Endothelial cell of umbilical vein (primary cell): ENCODE data around the gene MSL1. TPM values are rescaled to one million over a fixed set of nuclear protein-coding genes. Genes with fewer than 3 reads are reported as not detected.

Source experiments
- BruUV-seq: library from RNA; stranded (reverse); fragments of 400-500 nt; replicated peaks from 2 replicates; lab custom pipeline; 2021; lab: Mats Ljungman, UMichigan
- CTCF ChIA-PET: fragments of 300-600, 350-600 bp; sonication (Branson Sonifier 250); formaldehyde crosslinking; loops from one replicate; lab custom pipeline; 2021; ENCODE audit warnings: antibody characterized with exemption, inconsistent platforms; lab: Charles Lee
- POLR2A ChIA-PET: fragments of 300-600, 350-600 bp; sonication (Branson Sonifier 250); formaldehyde crosslinking; loops from one replicate; lab custom pipeline; 2021; ENCODE audit warnings: antibody characterized with exemption, inconsistent platforms; lab: Charles Lee
- DNase-seq: peaks from one replicate; pipeline ENCODE4 v3.0.0-alpha.2; 2011; ENCODE audit warnings: low read depth, low spot score
- FAIRE-seq: peaks from 2 replicates; lab custom pipeline; 2011; peaks lifted over from hg19 to GRCh38; lab: Jason Lieb, UNC
- H2AFZ ChIP-seq: 2 replicates; pipeline ENCODE4 v1.6.0; 2012; ENCODE audit warnings: low read depth, low read length, control low read depth, inconsistent platforms
- H3K27ac ChIP-seq: 2 replicates; pipeline ENCODE4 v1.5.1; 2011; ENCODE audit warnings: low read depth, mild to moderate bottlenecking, control low read depth, low read length, moderate library complexity; ENCODE audit not compliant: insufficient read depth
- H3K27me3 ChIP-seq, 2 experiments: 2 replicates each; pipeline versions ENCODE4 v1.6.0 to v1.6.1; 2011; ENCODE audit warnings: low read length in 2 of 2, mixed read lengths in 1 of 2; ENCODE audit not compliant: control insufficient read depth in 2 of 2, insufficient read depth in 2 of 2
- H3K36me3 ChIP-seq, 2 experiments: 2 replicates in 1 of 2; 3 replicates in 1 of 2; pipeline ENCODE4 v1.5.1; 2011; ENCODE audit warnings: low read length in 2 of 2, mild to moderate bottlenecking in 1 of 2, moderate library complexity in 1 of 2; ENCODE audit not compliant: control insufficient read depth in 2 of 2, insufficient read depth in 2 of 2; ENCODE audit errors: extremely low read depth in 1 of 2
- H3K4me1 ChIP-seq: 3 replicates; pipeline ENCODE4 v1.5.1; 2011; ENCODE audit warnings: mild to moderate bottlenecking, low read length; ENCODE audit not compliant: control insufficient read depth, insufficient read depth; ENCODE audit errors: extremely low read depth
- H3K4me2 ChIP-seq: 2 replicates; pipeline ENCODE4 v1.6.1; 2011; ENCODE audit warnings: low read length, control low read depth, mixed read lengths; ENCODE audit not compliant: insufficient read depth
- H3K4me3 ChIP-seq, 3 experiments: fragments of 200-600 bp in 1 of 3; sonication (generic), shearing (Covaris generic) in 1 of 3; replicated peaks in 1 of 3; 2 replicates each; pipeline ENCODE4 v1.5.1; 2011 to 2016; ENCODE audit warnings: control low read depth in 3 of 3, low read length in 3 of 3, mild to moderate bottlenecking in 2 of 3, inconsistent platforms in 1 of 3, low read depth in 1 of 3, moderate library complexity in 1 of 3; ENCODE audit not compliant: insufficient read depth in 1 of 3
- H3K79me2 ChIP-seq: 2 replicates; pipeline ENCODE4 v1.6.0; 2012; ENCODE audit warnings: low read length, inconsistent platforms; ENCODE audit not compliant: control insufficient read depth, insufficient read depth
- H3K9ac ChIP-seq: replicated peaks from 2 replicates; pipeline ENCODE3; 2011; ENCODE audit warnings: low read length, control low read depth; ENCODE audit not compliant: insufficient read depth; ENCODE audit errors: extremely low read depth
- H3K9me1 ChIP-seq: replicated peaks from 3 replicates; pipeline ENCODE4 v1.6.0; 2011; ENCODE audit warnings: mild to moderate bottlenecking, low read length; ENCODE audit not compliant: control insufficient read depth, insufficient read depth; ENCODE audit errors: extremely low read depth
- H3K9me3 ChIP-seq: replicated peaks from 2 replicates; pipeline ENCODE4 v1.5.1; 2012; ENCODE audit warnings: low read length, inconsistent platforms; ENCODE audit not compliant: control insufficient read depth, insufficient read depth
- H4K20me1 ChIP-seq: replicated peaks from 2 replicates; pipeline ENCODE3; 2011; ENCODE audit warnings: mild to moderate bottlenecking, low read length; ENCODE audit not compliant: control insufficient read depth, insufficient read depth; ENCODE audit errors: extremely low read depth
- CTCF ChIP-seq, 2 donors: IDR thresholded peaks; 1 replicate in 1 of 2; 2 replicates in 1 of 2; pipeline ENCODE4 v1.5.1; 2011; ENCODE audit warnings: low read length in 2 of 2, mild to moderate bottlenecking in 2 of 2, moderate library complexity in 2 of 2, control low read depth in 1 of 2, inconsistent platforms in 1 of 2, low read depth in 1 of 2; ENCODE audit not compliant: insufficient read depth in 1 of 2; ENCODE audit errors: extremely low read depth in 1 of 2
- EZH2 ChIP-seq: IDR thresholded peaks from 2 replicates; pipeline ENCODE4 v1.6.1; 2012; ENCODE audit warnings: borderline replicate concordance, low read depth, mild to moderate bottlenecking, moderate library complexity, low read length, inconsistent platforms; ENCODE audit not compliant: severe bottlenecking
- FOS ChIP-seq: IDR thresholded peaks from 2 replicates; pipeline ENCODE4 v1.6.1; 2011; ENCODE audit warnings: mild to moderate bottlenecking, low read length, moderate library complexity, borderline replicate concordance; ENCODE audit not compliant: insufficient read depth
- GATA2 ChIP-seq: IDR thresholded peaks from 2 replicates; pipeline ENCODE4 v1.7.0; 2011; ENCODE audit warnings: low read depth, mild to moderate bottlenecking, moderate library complexity, mixed read lengths, low read length; ENCODE audit not compliant: insufficient read length, insufficient read depth
- JUN ChIP-seq: IDR thresholded peaks from 2 replicates; pipeline ENCODE4 v1.6.1; 2011; ENCODE audit warnings: borderline replicate concordance, low read depth; ENCODE audit not compliant: insufficient read length, insufficient read depth
- MYC ChIP-seq: IDR thresholded peaks from one replicate; pipeline ENCODE4 v1.6.1; 2011; ENCODE audit warnings: mild to moderate bottlenecking, low read depth, low read length
- POLR2A ChIP-seq: IDR thresholded peaks from 2 replicates; pipeline ENCODE4 v1.6.1; 2012; ENCODE audit warnings: low read depth, mild to moderate bottlenecking, control low read depth, low read length
- POLR2AphosphoS5 ChIP-seq: IDR thresholded peaks from 2 replicates; pipeline ENCODE4 v1.6.1; 2012; ENCODE audit warnings: low read depth, mild to moderate bottlenecking, control low read depth, low read length, moderate library complexity; ENCODE audit not compliant: insufficient read depth
- dilution Hi-C: fragments of 300-500 bp; cut with MboI; formaldehyde crosslinking; loops from one replicate; pipeline ENCODE4 v1.15.0; 2019; ENCODE audit warnings: low sequenced_read_pairs; ENCODE audit not compliant: extremely low pct_ligation_motif_present
- intact Hi-C: fragments of 100-400 bp; cut with micrococcal nuclease; formaldehyde crosslinking; loops from one replicate; pipeline ENCODE4 v1.10.0; 2022
- polyA plus RNA-seq, 4 experiments: library from polyadenylated mRNA; depleted of rRNA in 3 of 4; stranded (reverse) in 3 of 4; unstranded in 1 of 4; fragments of >200 nt; gene quantifications; 2 replicates each; pipeline versions ENCODE4 v1.2.1 to v1.2.3, GENCODE V29; 2011 to 2012; ENCODE audit warnings: missing spikeins in 1 of 4
- total RNA-seq: library from RNA; stranded (reverse); gene quantifications from 2 replicates; pipeline ENCODE4 v1.2.3, GENCODE V29; 2021
- TF ChIP-seq, protein P1 (sequence below): IDR thresholded peaks from 2 replicates; pipeline ENCODE4 v1.6.1; 2011; ENCODE audit not compliant: insufficient read depth, insufficient read length

The MSL1 gene
- total and polyA plus RNA-seq, 2 donors (not counting 3 experiments of a cell fraction or from before 2014, with no cell fraction given) = 30.9 to 95.0 TPM

DNA sequence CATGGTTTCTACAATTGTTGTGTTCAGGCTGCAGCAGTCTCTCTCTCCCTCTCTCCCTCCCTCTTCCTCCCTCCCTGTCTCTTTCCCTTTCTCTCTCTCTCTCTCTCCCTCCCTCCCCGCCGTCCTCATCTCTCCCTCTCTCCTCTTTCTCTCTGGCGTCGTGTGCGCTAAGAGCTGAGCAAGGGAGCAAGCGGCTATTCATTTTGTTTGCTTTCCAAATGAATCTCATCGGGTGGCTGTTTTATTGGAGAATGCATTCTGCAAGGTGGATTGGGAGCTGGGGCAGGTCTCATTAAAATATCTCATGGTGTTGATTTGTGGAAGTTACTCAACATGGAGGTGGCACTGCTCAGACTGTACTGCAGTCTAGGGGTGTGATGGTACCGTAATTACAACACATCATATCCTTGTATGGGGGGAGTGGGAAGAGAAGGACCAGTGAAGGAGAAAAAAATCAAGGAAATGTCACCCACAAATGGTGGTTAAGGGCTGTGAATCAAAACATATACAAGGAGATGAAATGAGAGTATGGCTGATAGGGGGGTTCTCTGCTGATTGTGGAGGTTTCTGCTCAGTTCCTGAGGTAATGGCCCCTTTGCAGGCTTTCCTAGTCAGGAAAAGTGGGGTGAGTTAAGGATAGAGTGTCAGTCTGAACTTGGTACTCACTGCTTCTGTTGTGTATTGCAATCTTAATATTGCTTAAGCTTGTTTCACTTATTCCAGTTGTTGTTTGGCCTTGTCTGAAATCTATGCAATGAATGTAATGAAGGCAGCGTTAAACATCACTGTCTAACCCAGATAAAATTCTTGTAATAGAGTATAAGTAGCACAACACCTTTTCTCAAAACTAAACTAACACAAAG, 2.7 kb downstream of the MSL1 start:
- peak; percentile 3 for TF ChIP-seq POLR2AphosphoS5
- no peak for TF ChIP-seq FOS
- Histone ChIP-seq H3K9ac (peak overlapping the region; percentile 59), H4K20me1 (peaks cover 9% of the 10 kb centered on the region), H3K79me2 (peaks cover 62% of the 10 kb centered on the region), H2AFZ (no peak overlapping the region), H3K9me3 (no peaks in the 10 kb centered on the region), H3K4me3 (peak overlapping the region; percentile 28 to 100 (median 95)), H3K27me3 (no peaks in the 10 kb centered on the region), H3K4me1 (peaks cover 22% of the 10 kb centered on the region), H3K4me2 (peak overlapping the region; percentile 94), H3K36me3 (peaks cover 10 to 12% of the 10 kb centered on the region in 2 experiments), H3K9me1 (no peaks in the 10 kb centered on the region), H3K27ac (no peak overlapping the region)
- no TSS peak for BruUV-seq
- ChIA-PET POLR2A (interaction anchor here (0.6 to 1.6 kb wide), 2 partner anchors 13 to 15 kb away, joined by 6 to 11 read pairs; partner anchors contain the start of gene CASC3), CTCF (interaction anchor here (0.7 to 4.7 kb wide), 12 partner anchors 9 to 89 kb away, joined by 3 to 109 read pairs (median 6); no protein-coding TSS in a partner anchor)
- intact Hi-C loops = no loop called here
- FAIRE-seq = peak; percentile 87
- peak; percentile 34 for DNase-seq
- dilution Hi-C loops = no loop called here

GRCh38 chr17:40129498-40129897, 7.7 kb downstream of the MSL1 start:
- TSS peak; percentile 17 for BruUV-seq
- H3K36me3 ChIP-seq = peaks cover 43 to 45% of the 10 kb centered on the region in 2 experiments
- dilution Hi-C loops = no loop called here

More at GRCh38 chr17:40129498-40129897, 7.7 kb downstream of the MSL1 start:
- Histone ChIP-seq H3K4me1 (peaks cover 22% of the 10 kb centered on the region), H3K9ac (no peak overlapping the region), H3K4me3 (no peak overlapping the region), H3K9me3 (no peaks in the 10 kb centered on the region), H3K79me2 (peaks cover 39% of the 10 kb centered on the region), H2AFZ (no peak overlapping the region), H3K4me2 (no peak overlapping the region), H4K20me1 (peaks cover 11% of the 10 kb centered on the region), H3K27me3 (no peaks in the 10 kb centered on the region), H3K9me1 (no peaks in the 10 kb centered on the region), H3K27ac (no peak overlapping the region)
- DNase-seq = no peak
- FAIRE-seq = no peak
- POLR2A ChIA-PET = no interaction called here
- CTCF ChIA-PET = interaction anchor here (1.5 kb wide), 1 partner anchor 16 kb away, joined by 7 read pairs; no protein-coding TSS in a partner anchor
- TF ChIP-seq MYC (no peak), CTCF (IDR thresholded peaks at IDR 0.05; ENCODE audit: extremely low read depth in 1 of 2, insufficient read depth in 1 of 2, low read depth in 1 of 2, low read length in 2 of 2) (no peak), FOS (no peak), POLR2A (no peak), EZH2 (no peak), POLR2AphosphoS5 (no peak), GATA2 (no peak), JUN (no peak)
- TF ChIP-seq, protein P1, sequence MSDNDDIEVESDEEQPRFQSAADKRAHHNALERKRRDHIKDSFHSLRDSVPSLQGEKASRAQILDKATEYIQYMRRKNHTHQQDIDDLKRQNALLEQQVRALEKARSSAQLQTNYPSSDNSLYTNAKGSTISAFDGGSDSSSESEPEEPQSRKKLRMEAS = no peak
- intact Hi-C loops = no loop called here
